Cardiac muscle cell (in vitro differentiated cells and primary cell): ENCODE results near the gene CSNK1E. TPM values are rescaled to one million over a fixed set of nuclear protein-coding genes. Genes with fewer than 3 reads are reported as not detected.

Source experiments
- DNase-seq, 2 donors: peaks; one replicate each; pipeline versions ENCODE4 v3.0.0 to v3.0.0-alpha.2; 2010 to 2017; ENCODE audit warnings: low read depth in 1 of 2, low spot score in 1 of 2
- H3K27ac ChIP-seq: fragments of 200-600 bp; sonication (generic); 2 replicates; pipeline ENCODE4 v1.5.1; 2016
- H3K27me3 ChIP-seq: fragments of 200-600 bp; sonication (generic); 2 replicates; pipeline ENCODE4 v1.6.0; 2016; ENCODE audit warnings: control low read depth
- H3K36me3 ChIP-seq: fragments of 200-600 bp; sonication (generic); 2 replicates; pipeline ENCODE4 v1.5.1; 2016; ENCODE audit warnings: control low read depth
- H3K4me1 ChIP-seq: fragments of 200-600 bp; sonication (generic); 2 replicates; pipeline ENCODE4 v1.8.1; 2017; ENCODE audit warnings: low read depth, mild to moderate bottlenecking, mixed run types
- H3K4me3 ChIP-seq: fragments of 200-600 bp; sonication (generic); 2 replicates; pipeline ENCODE4 v1.5.1; 2016; ENCODE audit warnings: mild to moderate bottlenecking
- H3K9me3 ChIP-seq: fragments of 200-600 bp; sonication (generic); 2 replicates; pipeline ENCODE4 v1.5.1; 2017; ENCODE audit warnings: low read depth, mild to moderate bottlenecking, control low read depth
- polyA plus RNA-seq: library from polyadenylated mRNA; unstranded; fragments of >200 nt; fragmentation: Nextera tagmentation; extraction: Ambion mirVana; gene quantifications from 2 replicates; pipeline ENCODE4 v1.2.1, GENCODE V29; 2016
- total RNA-seq: library from RNA; depleted of rRNA; stranded (reverse); fragments of >200 nt; gene quantifications from 2 replicates; pipeline ENCODE4 v1.2.3, GENCODE V29; 2016
- TF ChIP-seq, protein P1 (sequence below): IDR thresholded peaks from 2 replicates; pipeline ENCODE4 v1.5.1; 2012; ENCODE audit warnings: low read depth, mild to moderate bottlenecking, low read length

The CSNK1E gene
- total and polyA plus RNA-seq, 2 experiments from 2014 or later, result 179 to 262 TPM

DNA sequence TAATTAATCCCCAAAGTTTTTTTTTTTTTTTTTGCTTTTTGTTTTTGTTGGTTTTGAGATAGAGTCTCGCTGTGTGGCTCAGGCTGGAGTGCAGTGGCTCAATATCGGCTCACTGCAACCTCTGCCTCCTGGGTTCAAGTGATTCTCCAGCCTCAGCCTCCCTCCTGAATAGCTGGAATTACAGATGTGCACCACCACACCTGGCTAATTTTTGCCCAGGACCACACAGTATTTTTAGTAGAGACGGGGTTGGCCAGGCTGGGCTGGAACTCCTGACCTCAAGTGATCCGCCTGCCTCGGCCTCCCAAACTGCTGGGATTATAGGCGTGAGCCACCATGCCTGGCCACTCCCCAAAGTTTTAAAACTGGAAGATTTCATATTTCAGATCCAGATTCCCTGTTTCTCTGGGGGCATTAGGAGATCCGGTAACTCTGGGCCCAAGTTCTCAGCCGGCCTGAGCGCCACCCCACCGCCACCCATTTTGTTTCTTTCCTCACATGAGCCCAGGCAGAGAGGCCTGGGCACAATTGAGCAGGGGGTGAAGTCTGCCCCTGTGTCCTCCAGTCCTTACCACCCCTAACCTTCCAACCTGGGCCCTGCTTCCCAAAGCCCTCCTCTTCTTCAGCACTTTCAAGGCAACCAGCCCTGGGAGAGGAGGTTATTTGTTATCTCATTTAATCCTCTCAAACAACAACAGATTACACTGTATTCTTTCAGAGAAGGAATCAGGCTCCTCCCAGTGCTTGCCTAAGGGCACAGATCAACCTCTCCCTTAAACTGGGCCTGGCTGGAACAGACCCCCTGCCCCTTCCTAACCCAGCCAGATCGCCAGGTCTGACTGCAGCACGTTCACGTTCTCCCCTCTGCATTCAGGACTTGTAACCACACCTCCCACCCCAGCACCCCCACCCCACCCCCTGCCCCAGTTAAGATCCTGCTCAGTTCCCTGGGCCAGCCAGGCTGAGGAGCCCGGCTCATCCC, 1.9 kb upstream of the CSNK1E start:
- no peaks in the 10 kb centered on the region for H3K9me3 ChIP-seq
- no peak for DNase-seq
- no peak overlapping the region for H3K4me3 ChIP-seq
- TF ChIP-seq, protein P1, sequence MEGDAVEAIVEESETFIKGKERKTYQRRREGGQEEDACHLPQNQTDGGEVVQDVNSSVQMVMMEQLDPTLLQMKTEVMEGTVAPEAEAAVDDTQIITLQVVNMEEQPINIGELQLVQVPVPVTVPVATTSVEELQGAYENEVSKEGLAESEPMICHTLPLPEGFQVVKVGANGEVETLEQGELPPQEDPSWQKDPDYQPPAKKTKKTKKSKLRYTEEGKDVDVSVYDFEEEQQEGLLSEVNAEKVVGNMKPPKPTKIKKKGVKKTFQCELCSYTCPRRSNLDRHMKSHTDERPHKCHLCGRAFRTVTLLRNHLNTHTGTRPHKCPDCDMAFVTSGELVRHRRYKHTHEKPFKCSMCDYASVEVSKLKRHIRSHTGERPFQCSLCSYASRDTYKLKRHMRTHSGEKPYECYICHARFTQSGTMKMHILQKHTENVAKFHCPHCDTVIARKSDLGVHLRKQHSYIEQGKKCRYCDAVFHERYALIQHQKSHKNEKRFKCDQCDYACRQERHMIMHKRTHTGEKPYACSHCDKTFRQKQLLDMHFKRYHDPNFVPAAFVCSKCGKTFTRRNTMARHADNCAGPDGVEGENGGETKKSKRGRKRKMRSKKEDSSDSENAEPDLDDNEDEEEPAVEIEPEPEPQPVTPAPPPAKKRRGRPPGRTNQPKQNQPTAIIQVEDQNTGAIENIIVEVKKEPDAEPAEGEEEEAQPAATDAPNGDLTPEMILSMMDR, result no peak
- peaks cover 16% of the 10 kb centered on the region for H3K4me1 ChIP-seq
- H3K27ac ChIP-seq, result no peak overlapping the region
- H3K27me3 ChIP-seq, result no peaks in the 10 kb centered on the region
- H3K36me3 ChIP-seq, result no peaks in the 10 kb centered on the region

DNA sequence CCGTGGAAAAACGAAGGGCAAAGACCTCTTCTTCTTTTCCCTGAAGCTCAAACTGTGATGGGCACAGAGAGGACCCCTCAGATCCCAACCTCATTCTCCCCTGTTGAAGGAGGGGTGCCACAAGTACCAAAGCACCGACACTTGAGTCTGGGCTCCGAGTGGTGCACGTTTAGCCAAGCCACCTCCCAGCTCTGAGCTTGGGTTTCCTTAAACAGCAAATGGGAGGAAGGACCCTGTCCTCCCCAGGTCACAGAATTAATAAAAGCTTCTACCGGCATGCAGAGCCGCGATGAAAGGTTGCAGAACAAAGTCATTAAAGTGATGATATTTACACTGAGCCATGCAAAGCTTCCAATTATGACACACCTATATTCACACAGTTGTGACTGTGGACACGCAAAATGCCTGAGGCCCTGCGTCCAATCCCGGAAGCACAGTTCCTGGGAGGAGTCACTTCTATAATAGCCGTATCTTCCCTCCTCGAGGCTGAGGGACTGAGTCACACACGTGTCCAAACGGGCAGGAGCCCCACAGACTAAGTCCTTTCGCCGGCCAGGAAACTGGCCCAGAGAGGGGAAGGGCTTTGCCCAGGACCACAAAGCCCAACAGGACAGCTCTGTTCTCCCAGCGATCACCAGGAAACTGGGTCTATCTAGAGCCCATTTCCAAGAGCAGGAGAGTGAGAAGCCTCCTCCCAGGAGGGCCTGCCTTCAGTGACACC, 922 bp upstream of the CSNK1E start:
- TF ChIP-seq, protein P1, result no peak
- H3K4me1 ChIP-seq, result peaks cover 21% of the 10 kb centered on the region
- no peaks in the 10 kb centered on the region for H3K9me3 ChIP-seq
- no peaks in the 10 kb centered on the region for H3K36me3 ChIP-seq
- H3K27me3 ChIP-seq, result no peaks in the 10 kb centered on the region
- H3K27ac ChIP-seq, result peak overlapping the region; percentile 54
- peak in 1 of 2 donors; percentile 88 for DNase-seq
- peak overlapping the region; percentile 36 for H3K4me3 ChIP-seq

DNA sequence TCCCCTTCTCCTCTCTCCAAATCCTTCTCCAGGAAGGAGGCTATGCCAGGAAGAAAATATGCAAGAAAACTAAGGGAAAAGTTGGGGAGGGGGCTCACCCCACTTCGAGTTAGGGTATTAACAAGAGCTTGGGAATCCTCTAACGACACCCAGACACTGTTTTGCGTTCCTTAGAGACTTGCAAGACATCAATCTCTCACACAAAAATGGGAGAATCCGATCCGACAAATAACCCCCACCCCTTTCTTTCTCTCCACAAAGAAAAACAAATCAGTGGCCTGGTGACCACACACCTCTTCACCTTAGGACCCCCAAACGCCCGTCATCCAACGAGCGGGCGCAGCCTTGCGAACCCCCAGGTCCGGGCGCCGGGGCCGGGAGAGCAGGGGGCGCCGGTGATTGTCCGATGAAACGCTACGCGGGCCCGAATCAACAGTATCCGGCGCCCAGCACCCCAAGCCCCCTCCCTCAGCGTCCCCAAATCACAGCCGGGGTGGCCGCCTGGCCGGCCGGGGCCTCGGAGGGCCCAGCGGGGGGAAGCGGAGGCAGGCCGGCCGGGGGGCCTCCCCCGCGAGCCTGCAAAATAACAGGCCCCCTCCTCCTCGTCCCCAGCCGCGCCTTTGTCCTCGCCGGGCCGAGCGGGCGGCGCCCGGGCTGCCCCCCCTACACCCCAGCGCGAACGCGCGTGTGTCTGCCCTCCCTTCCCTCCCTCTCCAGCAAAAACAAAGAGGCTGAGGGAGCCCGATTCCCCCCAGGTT, 690 bp downstream of the CSNK1E start:
- Histone ChIP-seq H3K4me1 (peaks cover 21% of the 10 kb centered on the region), H3K27ac (peak overlapping the region; percentile 99), H3K4me3 (peak overlapping the region; percentile 90), H3K27me3 (no peaks in the 10 kb centered on the region), H3K9me3 (no peaks in the 10 kb centered on the region), H3K36me3 (peaks cover 5% of the 10 kb centered on the region)
- TF ChIP-seq, protein P1, result no peak
- DNase-seq, result peak; percentile 61 to 74

DNA sequence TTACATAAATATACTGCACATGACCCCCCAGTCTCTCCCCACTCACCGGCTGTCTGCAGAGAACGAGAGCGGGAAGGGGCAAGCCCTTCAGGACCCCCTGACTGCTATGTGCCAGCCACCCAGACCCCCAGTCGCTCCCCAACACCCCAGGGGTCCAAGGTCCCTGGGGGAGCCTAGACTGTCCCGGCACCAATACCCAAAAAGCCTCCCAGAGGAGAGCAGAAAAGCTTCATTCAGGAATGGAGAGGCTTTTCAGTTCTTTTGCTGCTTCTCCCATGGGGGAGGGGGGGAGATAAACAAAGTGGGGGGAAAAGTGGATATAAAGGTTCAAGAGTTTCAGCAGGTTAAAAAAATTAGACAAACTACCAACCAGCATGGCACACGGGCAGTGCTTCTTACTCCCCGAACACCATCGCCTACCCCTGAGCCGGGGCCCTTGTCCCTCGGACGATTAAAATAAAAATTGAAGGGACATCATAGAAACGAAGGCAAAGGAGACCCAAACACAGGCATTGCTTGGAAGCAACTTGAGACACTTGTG, 1.3 kb downstream of the CSNK1E start:
- peak in 1 of 2 donors; percentile 26 for DNase-seq
- H3K36me3 ChIP-seq, result peaks cover 7% of the 10 kb centered on the region
- no peaks in the 10 kb centered on the region for H3K27me3 ChIP-seq
- no peaks in the 10 kb centered on the region for H3K9me3 ChIP-seq
- H3K27ac ChIP-seq, result peak overlapping the region; percentile 99
- H3K4me1 ChIP-seq, result peaks cover 21% of the 10 kb centered on the region
- H3K4me3 ChIP-seq, result peak overlapping the region; percentile 90
- TF ChIP-seq, protein P1, result no peak
